Endothelial cell of umbilical vein (primary cell): ENCODE measurements around the gene DVL1. TPM values are rescaled to one million over a fixed set of nuclear protein-coding genes. Genes with fewer than 3 reads are reported as not detected.

ENCODE experiments used
- BruUV-seq: library from RNA; stranded (reverse); fragments of 400-500 nt; replicated peaks from 2 replicates; lab custom pipeline; 2021; lab: Mats Ljungman, UMichigan
- CTCF ChIA-PET: fragments of 300-600, 350-600 bp; sonication (Branson Sonifier 250); formaldehyde crosslinking; loops from one replicate; lab custom pipeline; 2021; ENCODE audit warnings: antibody characterized with exemption, inconsistent platforms; lab: Charles Lee
- POLR2A ChIA-PET: fragments of 300-600, 350-600 bp; sonication (Branson Sonifier 250); formaldehyde crosslinking; loops from one replicate; lab custom pipeline; 2021; ENCODE audit warnings: antibody characterized with exemption, inconsistent platforms; lab: Charles Lee
- DNase-seq: peaks from one replicate; pipeline ENCODE4 v3.0.0-alpha.2; 2011; ENCODE audit warnings: low read depth, low spot score
- FAIRE-seq: peaks from 2 replicates; lab custom pipeline; 2011; peaks lifted over from hg19 to GRCh38; lab: Jason Lieb, UNC
- H2AFZ ChIP-seq: 2 replicates; pipeline ENCODE4 v1.6.0; 2012; ENCODE audit warnings: low read depth, low read length, control low read depth, inconsistent platforms
- H3K27ac ChIP-seq: 2 replicates; pipeline ENCODE4 v1.5.1; 2011; ENCODE audit warnings: low read depth, mild to moderate bottlenecking, control low read depth, low read length, moderate library complexity; ENCODE audit not compliant: insufficient read depth
- H3K27me3 ChIP-seq, 2 experiments: 2 replicates each; pipeline versions ENCODE4 v1.6.0 to v1.6.1; 2011; ENCODE audit warnings: low read length in 2 of 2, mixed read lengths in 1 of 2; ENCODE audit not compliant: control insufficient read depth in 2 of 2, insufficient read depth in 2 of 2
- H3K36me3 ChIP-seq, 2 experiments: 2 replicates in 1 of 2; 3 replicates in 1 of 2; pipeline ENCODE4 v1.5.1; 2011; ENCODE audit warnings: low read length in 2 of 2, mild to moderate bottlenecking in 1 of 2, moderate library complexity in 1 of 2; ENCODE audit not compliant: control insufficient read depth in 2 of 2, insufficient read depth in 2 of 2; ENCODE audit errors: extremely low read depth in 1 of 2
- H3K4me1 ChIP-seq: 3 replicates; pipeline ENCODE4 v1.5.1; 2011; ENCODE audit warnings: mild to moderate bottlenecking, low read length; ENCODE audit not compliant: control insufficient read depth, insufficient read depth; ENCODE audit errors: extremely low read depth
- H3K4me2 ChIP-seq: 2 replicates; pipeline ENCODE4 v1.6.1; 2011; ENCODE audit warnings: low read length, control low read depth, mixed read lengths; ENCODE audit not compliant: insufficient read depth
- H3K4me3 ChIP-seq, 3 experiments: fragments of 200-600 bp in 1 of 3; sonication (generic), shearing (Covaris generic) in 1 of 3; replicated peaks in 1 of 3; 2 replicates each; pipeline ENCODE4 v1.5.1; 2011 to 2016; ENCODE audit warnings: control low read depth in 3 of 3, low read length in 3 of 3, mild to moderate bottlenecking in 2 of 3, inconsistent platforms in 1 of 3, low read depth in 1 of 3, moderate library complexity in 1 of 3; ENCODE audit not compliant: insufficient read depth in 1 of 3
- H3K79me2 ChIP-seq: 2 replicates; pipeline ENCODE4 v1.6.0; 2012; ENCODE audit warnings: low read length, inconsistent platforms; ENCODE audit not compliant: control insufficient read depth, insufficient read depth
- H3K9ac ChIP-seq: replicated peaks from 2 replicates; pipeline ENCODE3; 2011; ENCODE audit warnings: low read length, control low read depth; ENCODE audit not compliant: insufficient read depth; ENCODE audit errors: extremely low read depth
- H3K9me1 ChIP-seq: replicated peaks from 3 replicates; pipeline ENCODE4 v1.6.0; 2011; ENCODE audit warnings: mild to moderate bottlenecking, low read length; ENCODE audit not compliant: control insufficient read depth, insufficient read depth; ENCODE audit errors: extremely low read depth
- H3K9me3 ChIP-seq: replicated peaks from 2 replicates; pipeline ENCODE4 v1.5.1; 2012; ENCODE audit warnings: low read length, inconsistent platforms; ENCODE audit not compliant: control insufficient read depth, insufficient read depth
- H4K20me1 ChIP-seq: replicated peaks from 2 replicates; pipeline ENCODE3; 2011; ENCODE audit warnings: mild to moderate bottlenecking, low read length; ENCODE audit not compliant: control insufficient read depth, insufficient read depth; ENCODE audit errors: extremely low read depth
- EZH2 ChIP-seq: IDR thresholded peaks from 2 replicates; pipeline ENCODE4 v1.6.1; 2012; ENCODE audit warnings: borderline replicate concordance, low read depth, mild to moderate bottlenecking, moderate library complexity, low read length, inconsistent platforms; ENCODE audit not compliant: severe bottlenecking
- POLR2A ChIP-seq: IDR thresholded peaks from 2 replicates; pipeline ENCODE4 v1.6.1; 2012; ENCODE audit warnings: low read depth, mild to moderate bottlenecking, control low read depth, low read length
- POLR2AphosphoS5 ChIP-seq: IDR thresholded peaks from 2 replicates; pipeline ENCODE4 v1.6.1; 2012; ENCODE audit warnings: low read depth, mild to moderate bottlenecking, control low read depth, low read length, moderate library complexity; ENCODE audit not compliant: insufficient read depth
- dilution Hi-C: fragments of 300-500 bp; cut with MboI; formaldehyde crosslinking; loops from one replicate; pipeline ENCODE4 v1.15.0; 2019; ENCODE audit warnings: low sequenced_read_pairs; ENCODE audit not compliant: extremely low pct_ligation_motif_present
- intact Hi-C: fragments of 100-400 bp; cut with micrococcal nuclease; formaldehyde crosslinking; loops from one replicate; pipeline ENCODE4 v1.10.0; 2022
- polyA plus RNA-seq, 4 experiments: library from polyadenylated mRNA; depleted of rRNA in 3 of 4; stranded (reverse) in 3 of 4; unstranded in 1 of 4; fragments of >200 nt; gene quantifications; 2 replicates each; pipeline versions ENCODE4 v1.2.1 to v1.2.3, GENCODE V29; 2011 to 2012; ENCODE audit warnings: missing spikeins in 1 of 4
- total RNA-seq: library from RNA; stranded (reverse); gene quantifications from 2 replicates; pipeline ENCODE4 v1.2.3, GENCODE V29; 2021

The DVL1 gene
- total and polyA plus RNA-seq, 2 donors (not counting 3 experiments of a cell fraction or from before 2014, with no cell fraction given), result 26.8 to 36.5 TPM

GRCh38 chr1:1355416-1355815 is 6.2 kb upstream of the DVL1 start:
- Histone ChIP-seq H3K79me2 (no peaks in the 10 kb centered on the region), H3K9me1 (no peaks in the 10 kb centered on the region), H3K27me3 (peaks cover 11 to 23% of the 10 kb centered on the region in 2 experiments), H3K36me3 (no peaks in the 10 kb centered on the region), H2AFZ (no peak overlapping the region), H3K4me1 (no peaks in the 10 kb centered on the region), H3K4me3 (no peak overlapping the region), H3K9me3 (no peaks in the 10 kb centered on the region), H3K27ac (no peak overlapping the region), H3K4me2 (no peak overlapping the region), H4K20me1 (no peaks in the 10 kb centered on the region), H3K9ac (no peak overlapping the region)
- POLR2A ChIA-PET, result interaction anchor here (0.6 to 0.7 kb wide), 2 partner anchors 10 to 13 kb away, joined by 3 to 7 read pairs; no protein-coding TSS in a partner anchor
- dilution Hi-C loops, result no loop called here
- intact Hi-C loops, result no loop called here
- CTCF ChIA-PET, result interaction anchor here (0.7 to 1.2 kb wide), 2 partner anchors 17 to 20 kb away, joined by 3 to 9 read pairs; partner anchors contain the start of gene AURKAIP1
- no peak for DNase-seq
- FAIRE-seq, result no peak
- TF ChIP-seq POLR2AphosphoS5, result peak; percentile 14
- TF ChIP-seq EZH2, result no peak
- BruUV-seq, result no TSS peak

GRCh38 chr1:1354271-1355247 is 5.3 kb upstream of the DVL1 start:
- POLR2A ChIA-PET, result interaction anchor here (0.7 kb wide), 1 partner anchor 11 kb away, joined by 3 read pairs; no protein-coding TSS in a partner anchor
- Histone ChIP-seq H3K4me1 (no peaks in the 10 kb centered on the region), H3K9me1 (no peaks in the 10 kb centered on the region), H4K20me1 (no peaks in the 10 kb centered on the region), H3K9ac (no peak overlapping the region), H3K4me3 (no peak overlapping the region), H3K4me2 (no peak overlapping the region), H3K36me3 (no peaks in the 10 kb centered on the region), H3K27ac (no peak overlapping the region), H3K27me3 (peaks cover 11 to 23% of the 10 kb centered on the region in 2 experiments), H3K79me2 (no peaks in the 10 kb centered on the region), H3K9me3 (no peaks in the 10 kb centered on the region), H2AFZ (no peak overlapping the region)
- intact Hi-C loops (no loop called here), dilution Hi-C loops (no loop called here)
- DNase-seq (no peak), FAIRE-seq (no peak)
- CTCF ChIA-PET, result interaction anchor here (0.7 to 1.2 kb wide), 3 partner anchors 17 to 21 kb away, joined by 3 to 9 read pairs (median 3); partner anchors contain the start of gene AURKAIP1
- BruUV-seq, result no TSS peak
- TF ChIP-seq EZH2, result peak; percentile 94
- no peak for TF ChIP-seq POLR2A
